ENCODE data around the gene EPOP. TPM values are rescaled to one million over a fixed set of nuclear protein-coding genes. Genes with fewer than 3 reads are reported as not detected.

The EPOP gene
- total and polyA plus RNA-seq, 2 of the 8 experiments (the other 6 are each of a cell fraction or from before 2014, with no cell fraction given): 1.5 to 3.3 TPM

GRCh38 chr17:38698760-38699159, 24.0 kb upstream of the EPOP start:
- H3K4me2 ChIP-seq (ENCODE audit: insufficient read depth in 1 of 2, low read depth in 2 of 2, low read length in 2 of 2): no peak overlapping the region
- H3K27me3 ChIP-seq (replicated peaks in 1 of 4; ENCODE audit: control insufficient read depth in 3 of 4, extremely low read depth in 1 of 4, insufficient read depth in 3 of 4, low read length in 3 of 4): peaks cover 27 to 67% (median 62%) of the 10 kb centered on the region in 4 experiments
- H4K91ac ChIP-seq (replicated peaks; ENCODE audit: insufficient read length, low read length): no peak overlapping the region
- peaks cover 0 to 16% of the 10 kb centered on the region in 2 experiments for H4K20me1 ChIP-seq (replicated peaks in 1 of 2; ENCODE audit: control insufficient read depth in 1 of 2, insufficient read depth in 2 of 2, low read length in 2 of 2)
- H3K36me3 ChIP-seq (ENCODE audit: control insufficient read depth in 2 of 4, insufficient read depth in 4 of 4, low read length in 3 of 4): no peaks in the 10 kb centered on the region
- H2AK5ac ChIP-seq (ENCODE audit: low read depth, low read length): peak overlapping the region; percentile 75; the same call in 1 of the 2 replicates
- H3K14ac ChIP-seq (ENCODE audit: insufficient read length): no peak overlapping the region
- no peak overlapping the region for H2BK5ac ChIP-seq (ENCODE audit: low read depth, low read length)
- no peak overlapping the region for H3K9ac ChIP-seq (replicated peaks in 1 of 4; ENCODE audit: extremely low read depth in 1 of 4, low read depth in 3 of 4, low read length in 3 of 4)
- no peak overlapping the region for H2AFZ ChIP-seq (ENCODE audit: low read length)
- no peak overlapping the region for H3K27ac ChIP-seq (ENCODE audit: low read depth, low read length)
- peaks cover 7% of the 10 kb centered on the region; the same call in 1 of the 2 replicates for H3K23me2 ChIP-seq (ENCODE audit: low read depth, low read length)
- H3K23ac ChIP-seq (ENCODE audit: insufficient read length): no peak overlapping the region
- DNase-seq (ENCODE audit: low read depth in 1 of 2, low spot score in 2 of 2): no peak
- WGBS, 2 experiments (ENCODE audit: extremely low coverage in 1 of 2, insufficient coverage in 1 of 2, insufficient read length in 1 of 2, insufficient replicate concordance in 2 of 2, low coverage in 1 of 2, low lambda C conversion rate in 2 of 2, missing lambda C conversion rate in 1 of 2): 83% methylated on average over 4 of the region's 5 CpGs; no CpG with 5 or more reads in 1 of the 2 experiments
- H3K4me1 ChIP-seq (replicated peaks in 1 of 4; ENCODE audit: control insufficient read depth in 3 of 4, insufficient read depth in 4 of 4, low read length in 3 of 4): peaks cover 8 to 21% (median 15%) of the 10 kb centered on the region in 4 experiments
- H3K9me3 ChIP-seq (ENCODE audit: insufficient read depth in 2 of 2, low read depth in 1 of 2, low read length in 1 of 2): no peaks in the 10 kb centered on the region
- no peak overlapping the region for H3K56ac ChIP-seq (replicated peaks; ENCODE audit: insufficient read length, low read depth, low read length)
- H4K8ac ChIP-seq (ENCODE audit: extremely low read depth, insufficient read depth, low read length): no peak overlapping the region
- no peak overlapping the region for H4K5ac ChIP-seq (ENCODE audit: insufficient read length, low read depth, low read length)
- H3K18ac ChIP-seq (ENCODE audit: extremely low read depth, low read length): no peak overlapping the region
- H2BK12ac ChIP-seq (ENCODE audit: low read depth, low read length): peak overlapping the region; percentile 50; the same call in 1 of the 2 replicates
- H2BK20ac ChIP-seq (ENCODE audit: low read length): peak overlapping the region; percentile 61; the same call in 1 of the 2 replicates
- H3K79me1 ChIP-seq (ENCODE audit: low read depth, low read length): no peaks in the 10 kb centered on the region
- no peak overlapping the region for H2BK120ac ChIP-seq (replicated peaks; ENCODE audit: low read depth, low read length)
- no peak for FAIRE-seq
- H3K4ac ChIP-seq (replicated peaks; ENCODE audit: insufficient read length, low read depth, low read length): no peak overlapping the region
- H2BK15ac ChIP-seq (ENCODE audit: low read length): no peak overlapping the region
- no peaks in the 10 kb centered on the region for H3K79me2 ChIP-seq (ENCODE audit: control insufficient read depth in 1 of 2, insufficient read depth in 2 of 2, low read length in 2 of 2)
- H3K4me3 ChIP-seq (ENCODE audit: extremely low read depth in 1 of 4, insufficient read depth in 2 of 4, low read depth in 3 of 4, low read length in 4 of 4): no peak overlapping the region
- POLR2A ChIA-PET (ENCODE audit: partially characterized antibody): interaction anchor here (1.2 to 1.3 kb wide), 2 partner anchors 10 to 248 kb away, joined by 4 read pairs; no protein-coding TSS in a partner anchor
- CTCF ChIA-PET (ENCODE audit: partially characterized antibody): interaction anchor here (0.5 to 2.4 kb wide), 7 partner anchors 8 to 38 kb away, joined by 3 to 12 read pairs (median 5); no protein-coding TSS in a partner anchor
- TF ChIP-seq TBP (IDR thresholded peaks at IDR 0.05; ENCODE audit: low read depth, low read length) (no peak), CEBPB (IDR thresholded peaks at IDR 0.05; ENCODE audit: low read depth, low read length) (no peak), E2F6 (IDR thresholded peaks at IDR 0.05) (no peak)
